Lung (tissue), 12 donors: Measurements from ENCODE around the gene ATG16L1. TPM values are rescaled to one million over a fixed set of nuclear protein-coding genes. Genes with fewer than 3 reads are reported as not detected.

Experiments used
- ATAC-seq: fragments of 200-7000 bp; cut with Tn5 transposase; one replicate; pipeline ENCODE4 v1.9.1; 2020; ENCODE audit warnings: moderate number of reproducible peaks; ENCODE audit not compliant: insufficient read depth, low FRiP score
- DNase-seq, 3 donors: peaks; one replicate each; pipeline ENCODE4 v3.0.0-alpha.2; 2013 to 2017
- H3K27ac ChIP-seq, 2 donors: one replicate each; pipeline ENCODE4 v1.5.1; 2013; ENCODE audit warnings: mild to moderate bottlenecking in 2 of 2, moderate library complexity in 2 of 2, control low read depth in 1 of 2, inconsistent platforms in 1 of 2, low read depth in 1 of 2, low read length in 1 of 2
- H3K27me3 ChIP-seq, 3 donors: one replicate each; pipeline ENCODE4 v1.5.1; 2013; ENCODE audit warnings: low read length in 2 of 3; ENCODE audit not compliant: control insufficient read depth in 3 of 3, insufficient read depth in 3 of 3
- H3K36me3 ChIP-seq, 4 donors: one replicate each; pipeline ENCODE4 v1.5.1; 2013; ENCODE audit warnings: low read length in 4 of 4, mild to moderate bottlenecking in 1 of 4, moderate library complexity in 1 of 4; ENCODE audit not compliant: control insufficient read depth in 4 of 4, insufficient read depth in 4 of 4
- H3K4me1 ChIP-seq, 5 donors: one replicate each; pipeline ENCODE4 v1.5.1; 2013; ENCODE audit warnings: low read length in 5 of 5, mild to moderate bottlenecking in 2 of 5, moderate library complexity in 1 of 5; ENCODE audit not compliant: control insufficient read depth in 5 of 5, insufficient read depth in 5 of 5
- H3K4me3 ChIP-seq: one replicate; pipeline ENCODE4 v1.5.1; 2013; ENCODE audit warnings: mild to moderate bottlenecking, control low read depth, moderate library complexity
- H3K9ac ChIP-seq, 2 donors: one replicate each; pipeline ENCODE4 v1.5.1; 2013; ENCODE audit warnings: low read length in 2 of 2, control low read depth in 1 of 2; ENCODE audit not compliant: insufficient read depth in 1 of 2
- H3K9me3 ChIP-seq, 4 donors: one replicate each; pipeline ENCODE4 v1.5.1; 2013; ENCODE audit warnings: low read length in 3 of 4, mild to moderate bottlenecking in 1 of 4, moderate library complexity in 1 of 4; ENCODE audit not compliant: control insufficient read depth in 4 of 4, insufficient read depth in 3 of 4
- CTCF ChIP-seq: IDR thresholded peaks from 2 replicates; pipeline ENCODE4 v1.5.1; 2012; ENCODE audit warnings: mild to moderate bottlenecking; ENCODE audit errors: control extremely low read depth, extremely low read depth
- WGBS, 2 donors: extraction: QIAGEN DNeasy Blood & Tissue Kit; methylation state at CpG; one replicate each; pipeline ENCODE4 v1.1.7; 2013; 5-methylcytosine and 5-hydroxymethylcytosine counted together
- polyA plus RNA-seq, 2 donors: library from polyadenylated mRNA; stranded (reverse); fragments of 200-250 nt; gene quantifications; one replicate each; pipeline ENCODE4 v1.2.1, GENCODE V29; 2013
- total RNA-seq, 2 donors: library from RNA; depleted of rRNA in 1 of 2; stranded (reverse); fragments of >200 nt in 1 of 2; gene quantifications; one replicate each; pipeline ENCODE4 v1.2.1, GENCODE V29; 2014 to 2021
- donor health status: control.
- donor health status: control.
- donor health status: Bipolar disorder and iron deficiency.
- donor health status: healthy.
- donor health status: DM: yes; HTN: yes; CAD: no.

Gene ATG16L1
- total and polyA plus RNA-seq, 4 donors, result 10.9 to 37.0 (median 20.3) TPM

DNA sequence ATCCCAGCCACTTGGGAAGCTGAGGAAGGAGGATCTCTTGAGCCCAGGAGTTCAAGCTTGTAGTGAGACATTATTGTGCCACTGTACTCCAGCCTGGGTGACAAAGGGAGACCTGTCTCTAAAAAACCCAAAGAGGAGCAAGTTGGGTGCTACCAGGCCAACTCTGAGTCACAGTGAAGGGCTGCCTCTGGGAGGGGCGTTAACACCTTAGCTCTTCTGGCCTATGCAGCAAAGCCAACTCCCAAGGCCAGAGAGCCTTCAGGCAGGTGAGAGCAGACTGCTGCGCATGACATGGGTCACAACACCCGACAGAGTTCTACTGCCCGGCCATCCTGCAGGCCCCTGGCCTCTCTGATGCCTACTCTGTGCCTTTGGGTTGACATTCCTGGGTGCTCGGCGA is 32.6 kb upstream of the ATG16L1 start:
- Histone ChIP-seq H3K27me3 (no peaks in the 10 kb centered on the region), H3K4me1 (no peaks in the 10 kb centered on the region), H3K36me3 (no peaks in the 10 kb centered on the region), H3K9ac (no peak overlapping the region), H3K9me3 (no peaks in the 10 kb centered on the region), H3K27ac (no peak overlapping the region), H3K4me3 (no peak overlapping the region)
- no peak for ATAC-seq
- DNase-seq, result no peak
- TF ChIP-seq CTCF, result no peak
- 95 to 97% methylated on average over 6 of the region's 6 CpGs for WGBS, 2 donors

- Histone ChIP-seq H3K27ac (no peak overlapping the region), H3K9me3 (no peaks in the 10 kb centered on the region), H3K9ac (no peak overlapping the region), H3K36me3 (no peaks in the 10 kb centered on the region), H3K4me1 (no peaks in the 10 kb centered on the region), H3K4me3 (no peak overlapping the region), H3K27me3 (no peaks in the 10 kb centered on the region)
- DNase-seq (no peak), ATAC-seq (no peak)
- TF ChIP-seq CTCF, result no peak
- 93 to 100% methylated on average over 1 of the region's 1 CpG for WGBS, 2 donors
These were observed 31.6 kb upstream of the ATG16L1 start for GRCh38 chr2:233219848-233220247.

DNA sequence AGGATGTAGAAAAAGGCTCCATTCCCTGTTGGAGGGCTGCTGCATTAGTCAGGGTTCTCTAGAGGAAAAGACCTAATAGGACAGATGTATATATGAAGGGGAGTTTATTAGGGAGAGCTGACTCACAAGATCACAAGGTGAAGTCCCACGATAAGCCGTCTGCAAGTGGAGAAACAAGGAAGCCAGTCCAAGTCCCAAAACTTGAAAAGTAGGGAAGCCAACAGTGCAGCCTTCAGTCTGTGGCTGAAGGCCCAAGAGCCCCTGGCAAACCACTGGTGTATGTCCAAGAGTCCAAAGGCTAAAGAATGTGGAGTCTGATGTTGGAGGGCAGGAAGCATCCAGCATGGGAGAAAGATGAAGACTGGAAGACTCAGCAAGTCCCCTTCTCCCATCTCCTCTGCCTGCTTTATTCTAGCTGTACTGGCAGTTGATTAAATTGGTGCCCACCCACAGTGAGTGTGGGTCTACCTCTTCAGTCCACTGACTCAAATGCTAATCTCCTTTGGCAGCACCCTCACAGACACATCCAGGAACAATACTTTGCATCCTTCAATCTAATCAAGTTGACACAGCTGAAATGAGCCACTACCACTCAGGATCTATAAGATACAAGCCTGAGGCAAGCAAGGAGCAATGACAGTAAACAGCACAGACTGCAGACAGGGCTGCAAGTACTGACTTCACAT is 30.0 kb upstream of the ATG16L1 start:
- Histone ChIP-seq H3K27ac (no peak overlapping the region), H3K36me3 (no peaks in the 10 kb centered on the region), H3K4me1 (no peaks in the 10 kb centered on the region), H3K27me3 (no peaks in the 10 kb centered on the region), H3K9me3 (peaks cover 0 to 2% (median 0%) of the 10 kb centered on the region in 4 donors), H3K4me3 (no peak overlapping the region), H3K9ac (no peak overlapping the region)
- 76 to 80% methylated on average over 2 of the region's 2 CpGs for WGBS, 2 donors
- DNase-seq (no peak), ATAC-seq (no peak)
- no peak for TF ChIP-seq CTCF
